ENCODE measurements around the gene SMCO1.
A peak's percentile ranks its signal among the peaks of the same experiment; 100 is the strongest.
"Not testable (repeated sequence)": the region's sequence is repeated elsewhere in the genome, so short reads cannot be mapped to it uniquely, and the experiment has no call there.

Gene SMCO1

GRCh38 chr3:196457470-196457869 lies 57.7 kb downstream of the SMCO1 start:
- DNase-seq (peak; percentile 14 to 23 (median 17)), ATAC-seq (replicated peaks) (peak; percentile 88)
- not testable (repeated sequence) for H3K9me3 Mint-ChIP-seq; H3K36me3 Mint-ChIP-seq (ENCODE audit: insufficient read depth); H3K4me3 Mint-ChIP-seq; H3K27me3 Mint-ChIP-seq
- Mint-ChIP-seq H3K4me1 (ENCODE audit: low read depth in 2 of 2) (peaks cover 2 to 11% of the 10 kb centered on the region in 2 donors), H3K27ac (peak overlapping the region; percentile 78 to 87)

Data from effector memory CD8-positive, alpha-beta T cell (primary cell).